ENCODE data around the gene SPATA16.

DNA sequence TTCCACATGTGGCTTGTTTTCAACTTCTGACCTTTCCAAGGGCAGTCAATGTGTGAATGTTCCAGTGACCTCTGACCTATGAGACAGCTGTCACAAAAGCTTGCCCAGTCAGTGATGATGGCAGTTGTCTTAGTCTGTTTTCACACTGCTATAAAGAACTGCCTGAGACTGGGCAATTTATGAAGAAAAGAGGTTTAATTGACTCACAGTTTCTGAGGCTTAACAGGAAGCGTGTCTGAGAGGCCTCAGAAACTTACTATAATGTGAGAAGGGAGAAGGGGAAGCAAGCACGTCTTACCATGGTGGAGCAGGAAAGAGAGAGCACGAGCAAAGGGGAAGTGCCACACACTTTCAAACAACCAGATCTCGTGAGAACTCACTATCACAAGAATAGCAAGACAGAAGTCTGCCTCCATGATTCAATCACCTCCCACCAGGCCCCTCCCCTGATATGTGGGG lies 294.9 kb downstream of the SPATA16 start:
- TF ChIP-seq POLR2A (IDR thresholded peaks at IDR 0.05): no peak
- TF ChIP-seq, protein P1, sequence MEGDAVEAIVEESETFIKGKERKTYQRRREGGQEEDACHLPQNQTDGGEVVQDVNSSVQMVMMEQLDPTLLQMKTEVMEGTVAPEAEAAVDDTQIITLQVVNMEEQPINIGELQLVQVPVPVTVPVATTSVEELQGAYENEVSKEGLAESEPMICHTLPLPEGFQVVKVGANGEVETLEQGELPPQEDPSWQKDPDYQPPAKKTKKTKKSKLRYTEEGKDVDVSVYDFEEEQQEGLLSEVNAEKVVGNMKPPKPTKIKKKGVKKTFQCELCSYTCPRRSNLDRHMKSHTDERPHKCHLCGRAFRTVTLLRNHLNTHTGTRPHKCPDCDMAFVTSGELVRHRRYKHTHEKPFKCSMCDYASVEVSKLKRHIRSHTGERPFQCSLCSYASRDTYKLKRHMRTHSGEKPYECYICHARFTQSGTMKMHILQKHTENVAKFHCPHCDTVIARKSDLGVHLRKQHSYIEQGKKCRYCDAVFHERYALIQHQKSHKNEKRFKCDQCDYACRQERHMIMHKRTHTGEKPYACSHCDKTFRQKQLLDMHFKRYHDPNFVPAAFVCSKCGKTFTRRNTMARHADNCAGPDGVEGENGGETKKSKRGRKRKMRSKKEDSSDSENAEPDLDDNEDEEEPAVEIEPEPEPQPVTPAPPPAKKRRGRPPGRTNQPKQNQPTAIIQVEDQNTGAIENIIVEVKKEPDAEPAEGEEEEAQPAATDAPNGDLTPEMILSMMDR (IDR thresholded peaks at IDR 0.05): no peak
